ENCODE results near the gene TPRKB.

DNA sequence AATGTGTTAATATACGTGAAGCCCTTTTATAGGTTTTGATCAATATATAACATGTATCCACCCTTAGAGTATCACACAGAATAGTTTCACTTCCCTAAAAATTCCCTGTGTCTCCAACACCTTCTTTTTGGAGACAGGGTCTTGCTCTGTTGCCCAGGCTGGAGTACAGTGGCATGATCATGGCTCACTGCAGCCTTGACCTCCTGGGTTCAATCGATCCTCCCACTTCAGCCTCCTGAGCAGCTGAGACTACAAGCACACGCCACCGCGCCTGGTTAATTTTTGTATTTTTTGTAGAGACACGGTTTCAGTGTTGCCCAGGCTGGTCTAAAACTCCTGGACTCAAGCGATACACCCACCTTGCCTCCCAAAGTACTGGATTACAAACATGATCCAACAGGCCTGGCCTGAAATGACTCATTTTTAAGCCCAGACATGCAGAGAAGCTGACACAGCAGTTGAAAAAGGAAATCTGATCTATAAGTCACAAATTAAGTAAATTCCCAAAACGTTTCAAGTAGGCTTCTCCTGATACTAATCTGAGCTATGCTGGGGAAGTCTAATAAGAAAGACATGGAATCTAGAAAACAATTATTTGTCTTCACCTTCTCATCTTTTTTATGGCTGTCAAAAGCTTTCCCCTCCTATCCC lies 39.8 kb upstream of the TPRKB start:
- TF ChIP-seq, protein P1, sequence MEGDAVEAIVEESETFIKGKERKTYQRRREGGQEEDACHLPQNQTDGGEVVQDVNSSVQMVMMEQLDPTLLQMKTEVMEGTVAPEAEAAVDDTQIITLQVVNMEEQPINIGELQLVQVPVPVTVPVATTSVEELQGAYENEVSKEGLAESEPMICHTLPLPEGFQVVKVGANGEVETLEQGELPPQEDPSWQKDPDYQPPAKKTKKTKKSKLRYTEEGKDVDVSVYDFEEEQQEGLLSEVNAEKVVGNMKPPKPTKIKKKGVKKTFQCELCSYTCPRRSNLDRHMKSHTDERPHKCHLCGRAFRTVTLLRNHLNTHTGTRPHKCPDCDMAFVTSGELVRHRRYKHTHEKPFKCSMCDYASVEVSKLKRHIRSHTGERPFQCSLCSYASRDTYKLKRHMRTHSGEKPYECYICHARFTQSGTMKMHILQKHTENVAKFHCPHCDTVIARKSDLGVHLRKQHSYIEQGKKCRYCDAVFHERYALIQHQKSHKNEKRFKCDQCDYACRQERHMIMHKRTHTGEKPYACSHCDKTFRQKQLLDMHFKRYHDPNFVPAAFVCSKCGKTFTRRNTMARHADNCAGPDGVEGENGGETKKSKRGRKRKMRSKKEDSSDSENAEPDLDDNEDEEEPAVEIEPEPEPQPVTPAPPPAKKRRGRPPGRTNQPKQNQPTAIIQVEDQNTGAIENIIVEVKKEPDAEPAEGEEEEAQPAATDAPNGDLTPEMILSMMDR (optimal IDR thresholded peaks at IDR 0.05 in 1 of 3, IDR thresholded peaks at IDR 0.05 in 1 of 3, conservative IDR thresholded peaks at IDR 0.05 in 1 of 3; ENCODE audit: extremely low read depth in 1 of 3, insufficient read depth in 2 of 3, low read length in 3 of 3), result no peak
- no peak for TF ChIP-seq EZH2 (IDR thresholded peaks at IDR 0.05; ENCODE audit: low read length)
